MM.1S (cell line): ENCODE data around the gene CDRT15.
"Not testable (repeated sequence)": the region's sequence is repeated elsewhere in the genome, so short reads cannot be mapped to it uniquely, and the experiment has no call there.

Experiments
- DNase-seq: peaks from one replicate; pipeline ENCODE4 v3.0.0-alpha.2; 2015
- H2AFZ ChIP-seq: fragments of 300-600 bp; sonication (generic); 2 replicates; pipeline ENCODE4 v1.6.0; 2016; ENCODE audit warnings: antibody characterized with exemption, low read length
- H3F3A ChIP-seq: fragments of 300-600 bp; sonication (generic); 2 replicates; pipeline ENCODE4 v1.6.1; 2016; ENCODE audit warnings: mild to moderate bottlenecking, antibody characterized with exemption, low read length, moderate library complexity, mixed read lengths; ENCODE audit not compliant: insufficient read depth
- H3K27ac ChIP-seq: fragments of 300-600 bp; sonication (generic); 2 replicates; pipeline ENCODE4 v1.5.1; 2016; ENCODE audit warnings: mild to moderate bottlenecking, low read length
- H3K27me3 ChIP-seq: fragments of 300-600 bp; sonication (generic); replicated peaks from 2 replicates; pipeline ENCODE4 v1.6.0; 2016; ENCODE audit warnings: low read length; ENCODE audit not compliant: insufficient read depth
- H3K36me3 ChIP-seq: fragments of 300-600 bp; sonication (generic); replicated peaks from 2 replicates; pipeline ENCODE4 v1.6.1; 2016; ENCODE audit warnings: mild to moderate bottlenecking, low read length, mixed read lengths; ENCODE audit not compliant: insufficient read depth
- H3K4me1 ChIP-seq: fragments of 300-600 bp; sonication (generic); 2 replicates; pipeline ENCODE4 v1.6.1; 2016; ENCODE audit warnings: low read length, mixed read lengths
- H3K4me2 ChIP-seq: fragments of 300-600 bp; sonication (generic); 2 replicates; pipeline ENCODE4 v1.6.0; 2016; ENCODE audit warnings: low read depth, low read length
- H3K4me3 ChIP-seq: fragments of 300-600 bp; sonication (generic); 2 replicates; pipeline ENCODE4 v1.5.1; 2016; ENCODE audit warnings: low read length, mixed read lengths
- H3K79me2 ChIP-seq: fragments of 300-600 bp; sonication (generic); 2 replicates; pipeline ENCODE4 v1.6.1; 2016; ENCODE audit warnings: mixed run types, low read length, mixed read lengths
- H3K9ac ChIP-seq: fragments of 300-600 bp; sonication (generic); 2 replicates; pipeline ENCODE4 v1.6.1; 2016; ENCODE audit warnings: low read length, mixed read lengths
- H3K9me2 ChIP-seq: fragments of 300-600 bp; sonication (generic); replicated peaks from 2 replicates; pipeline ENCODE4 v1.6.1; 2016; ENCODE audit warnings: mild to moderate bottlenecking, low read length, mixed read lengths; ENCODE audit not compliant: insufficient read depth
- H3K9me3 ChIP-seq: fragments of 300-600 bp; sonication (generic); replicated peaks from 2 replicates; pipeline ENCODE4 v1.6.1; 2016; ENCODE audit warnings: mild to moderate bottlenecking, low read length, mixed read lengths; ENCODE audit not compliant: insufficient read depth
- H4K20me1 ChIP-seq: fragments of 300-600 bp; sonication (generic); 2 replicates; pipeline ENCODE4 v1.6.1; 2016; ENCODE audit warnings: mild to moderate bottlenecking, low read length, moderate library complexity, mixed read lengths; ENCODE audit not compliant: insufficient read depth
- CTCF ChIP-seq: fragments of 300-600 bp; sonication (generic); IDR thresholded peaks from 2 replicates; pipeline ENCODE4 v1.5.1; 2016; ENCODE audit warnings: antibody characterized with exemption, low read length, mixed read lengths
- EZH2 ChIP-seq: fragments of 300-600 bp; sonication (generic); optimal IDR thresholded peaks from 2 replicates; pipeline ENCODE3; 2017; ENCODE audit warnings: low read depth, mild to moderate bottlenecking, antibody characterized with exemption, low read length, mixed read lengths
- EZH2phosphoT487 ChIP-seq: fragments of 300-600 bp; sonication (generic); IDR thresholded peaks from 2 replicates; pipeline ENCODE4 v1.6.1; 2018; ENCODE audit warnings: antibody characterized with exemption, low read length

CDRT15 gene

GRCh38 chr17:14236762-14237161, at the start of gene CDRT15:
Gene CDRT15 (minus strand): TSS chr17:14236862. CDS start chr17:14236833, 29 bp downstream.
- not testable (repeated sequence) for H3K9ac ChIP-seq, H3K79me2 ChIP-seq, DNase-seq, H3K4me1 ChIP-seq, H3F3A ChIP-seq, H3K4me3 ChIP-seq, H3K36me3 ChIP-seq, H3K9me3 ChIP-seq, H3K9me2 ChIP-seq, H3K27me3 ChIP-seq, H4K20me1 ChIP-seq, H2AFZ ChIP-seq, H3K27ac ChIP-seq, H3K4me2 ChIP-seq

- Histone ChIP-seq H3K9ac (no peak overlapping the region), H3K4me1 (no peaks in the 10 kb centered on the region), H3K27ac (no peak overlapping the region), H3K27me3 (no peaks in the 10 kb centered on the region), H3K9me2 (no peaks in the 10 kb centered on the region), H3K9me3 (no peaks in the 10 kb centered on the region), H4K20me1 (no peaks in the 10 kb centered on the region), H3K36me3 (no peaks in the 10 kb centered on the region), H3K79me2 (no peaks in the 10 kb centered on the region), H3K4me2 (no peak overlapping the region), H2AFZ (no peak overlapping the region), H3F3A (no peaks in the 10 kb centered on the region), H3K4me3 (no peak overlapping the region)
- TF ChIP-seq CTCF, result no peak
- TF ChIP-seq EZH2, result no peak
- TF ChIP-seq EZH2phosphoT487, result no peak
- DNase-seq, result no peak
Observed at GRCh38 chr17:14282726-14283125, 46.1 kb upstream of the CDRT15 start.

GRCh38 chr17:14281530-14281929, 44.9 kb upstream of the CDRT15 start:
- Histone ChIP-seq H3K27ac (no peak overlapping the region), H3K36me3 (no peaks in the 10 kb centered on the region), H3K4me3 (no peak overlapping the region), H4K20me1 (no peaks in the 10 kb centered on the region), H3K4me2 (no peak overlapping the region), H3K9me3 (no peaks in the 10 kb centered on the region), H3K79me2 (no peaks in the 10 kb centered on the region), H3K4me1 (no peaks in the 10 kb centered on the region), H3K9ac (no peak overlapping the region), H3F3A (no peaks in the 10 kb centered on the region), H3K27me3 (no peaks in the 10 kb centered on the region), H3K9me2 (no peaks in the 10 kb centered on the region), H2AFZ (no peak overlapping the region)
- DNase-seq, result no peak
- no peak for TF ChIP-seq CTCF
- no peak for TF ChIP-seq EZH2
- TF ChIP-seq EZH2phosphoT487, result no peak

GRCh38 chr17:14276535-14277250, 40.0 kb upstream of the CDRT15 start:
- no peaks in the 10 kb centered on the region for H3K27me3 ChIP-seq
- no peaks in the 10 kb centered on the region for H4K20me1 ChIP-seq
- H3K27ac ChIP-seq, result no peak overlapping the region
- H3K9me2 ChIP-seq, result no peaks in the 10 kb centered on the region
- H3K9ac ChIP-seq, result no peak overlapping the region
- no peaks in the 10 kb centered on the region for H3K9me3 ChIP-seq
- H3K4me3 ChIP-seq, result no peak overlapping the region
- H3K36me3 ChIP-seq, result no peaks in the 10 kb centered on the region
- no peaks in the 10 kb centered on the region for H3K79me2 ChIP-seq
- TF ChIP-seq EZH2 (no peak), EZH2phosphoT487 (no peak), CTCF (no peak)
- no peak overlapping the region for H3K4me2 ChIP-seq
- H2AFZ ChIP-seq, result no peak overlapping the region
- no peak for DNase-seq
- no peaks in the 10 kb centered on the region for H3K4me1 ChIP-seq
- H3F3A ChIP-seq, result no peaks in the 10 kb centered on the region
